Measurements from ENCODE around the gene AGO3.

DNA sequence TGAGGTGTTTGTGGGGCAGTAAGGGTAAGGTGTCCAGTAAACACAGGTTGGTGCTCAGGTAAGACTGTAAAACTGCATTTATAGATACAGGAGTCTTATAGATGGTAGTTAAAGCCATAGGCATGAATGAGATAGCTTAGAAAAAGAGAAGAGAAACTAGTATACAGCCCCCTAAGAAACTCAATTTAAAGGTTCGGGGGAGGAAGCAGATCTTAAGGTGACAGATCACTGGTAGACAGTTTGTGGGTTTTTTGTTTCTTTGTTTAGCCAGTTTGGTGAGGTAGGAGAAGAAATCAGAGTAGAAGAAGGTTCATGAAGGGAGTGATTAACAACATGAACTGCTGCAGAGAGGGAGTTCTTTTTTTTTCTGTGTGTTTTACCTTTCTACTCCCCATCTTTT is 6.1 kb upstream of the AGO3 start:
- TF ChIP-seq, protein P1, sequence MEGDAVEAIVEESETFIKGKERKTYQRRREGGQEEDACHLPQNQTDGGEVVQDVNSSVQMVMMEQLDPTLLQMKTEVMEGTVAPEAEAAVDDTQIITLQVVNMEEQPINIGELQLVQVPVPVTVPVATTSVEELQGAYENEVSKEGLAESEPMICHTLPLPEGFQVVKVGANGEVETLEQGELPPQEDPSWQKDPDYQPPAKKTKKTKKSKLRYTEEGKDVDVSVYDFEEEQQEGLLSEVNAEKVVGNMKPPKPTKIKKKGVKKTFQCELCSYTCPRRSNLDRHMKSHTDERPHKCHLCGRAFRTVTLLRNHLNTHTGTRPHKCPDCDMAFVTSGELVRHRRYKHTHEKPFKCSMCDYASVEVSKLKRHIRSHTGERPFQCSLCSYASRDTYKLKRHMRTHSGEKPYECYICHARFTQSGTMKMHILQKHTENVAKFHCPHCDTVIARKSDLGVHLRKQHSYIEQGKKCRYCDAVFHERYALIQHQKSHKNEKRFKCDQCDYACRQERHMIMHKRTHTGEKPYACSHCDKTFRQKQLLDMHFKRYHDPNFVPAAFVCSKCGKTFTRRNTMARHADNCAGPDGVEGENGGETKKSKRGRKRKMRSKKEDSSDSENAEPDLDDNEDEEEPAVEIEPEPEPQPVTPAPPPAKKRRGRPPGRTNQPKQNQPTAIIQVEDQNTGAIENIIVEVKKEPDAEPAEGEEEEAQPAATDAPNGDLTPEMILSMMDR (conservative IDR thresholded peaks at IDR 0.05): no peak
- TF ChIP-seq ZFX (IDR thresholded peaks at IDR 0.05): no peak
